ENCODE measurements around the gene ADRA2B.

- TF ChIP-seq CTCF (conservative IDR thresholded peaks at IDR 0.05; ENCODE audit: low read depth, low read length), result no peak
- no peak for TF ChIP-seq EZH2 (IDR thresholded peaks at IDR 0.05; ENCODE audit: borderline replicate concordance, low read depth, low read length, poor library complexity, severe bottlenecking)
These were observed 24.7 kb upstream of the ADRA2B start for GRCh38 chr2:96140941-96141623.
